B cell (primary cell): ENCODE results near the gene OBP2B. TPM values are rescaled to one million over a fixed set of nuclear protein-coding genes. Genes with fewer than 3 reads are reported as not detected.

Experiments used
- ATAC-seq: fragments of 200-7000 bp; cut with Tn5 transposase; one replicate; pipeline ENCODE4 v1.10.0; 2021; ENCODE audit warnings: low read depth, mild to moderate bottlenecking, moderate number of reproducible peaks, moderate library complexity
- CTCF ChIA-PET: fragments of 350-600 bp; sonication (Branson Sonifier 250); formaldehyde crosslinking; loops from one replicate; lab custom pipeline; 2021; ENCODE audit warnings: antibody characterized with exemption, inconsistent platforms; lab: Charles Lee
- POLR2A ChIA-PET: fragments of 350-600 bp; sonication (Branson Sonifier 250); formaldehyde crosslinking; loops from one replicate; lab custom pipeline; 2021; ENCODE audit warnings: antibody characterized with exemption; lab: Charles Lee
- DNase-seq: peaks from one replicate; pipeline ENCODE4 v3.0.0; 2013
- H2AFZ ChIP-seq: 2 replicates; pipeline ENCODE4 v1.6.1; 2012; ENCODE audit warnings: mild to moderate bottlenecking, low read depth, low read length; ENCODE audit not compliant: insufficient read depth, poor library complexity, severe bottlenecking
- H3K27ac ChIP-seq, 2 donors: 1 replicate in 1 of 2; 2 replicates in 1 of 2; pipeline ENCODE4 v1.5.1; 2012 to 2013; ENCODE audit warnings: low read length in 2 of 2, mild to moderate bottlenecking in 2 of 2, moderate library complexity in 1 of 2
- H3K27me3 ChIP-seq, 4 experiments: fragments of 200-600 bp in 1 of 4; sonication (generic) in 1 of 4; replicated peaks in 1 of 4; 1 replicate in 2 of 4; 2 replicates in 2 of 4; pipeline versions ENCODE4 v1.6.1 to v1.7.0; 2013 to 2016; ENCODE audit warnings: low read length in 3 of 4, mild to moderate bottlenecking in 2 of 4, mixed read lengths in 1 of 4, moderate library complexity in 1 of 4; ENCODE audit not compliant: insufficient read depth in 4 of 4, control insufficient read depth in 3 of 4; ENCODE audit errors: control extremely low read depth in 1 of 4
- H3K36me3 ChIP-seq, 2 experiments: replicated peaks in 1 of 2; 1 replicate in 1 of 2; 2 replicates in 1 of 2; pipeline versions ENCODE4 v1.6.1 to v1.7.1; 2013; ENCODE audit warnings: low read length in 1 of 2; ENCODE audit not compliant: insufficient read depth in 2 of 2, control insufficient read depth in 1 of 2; ENCODE audit errors: control extremely low read depth in 1 of 2, extremely low read depth in 1 of 2
- H3K4me1 ChIP-seq, 2 donors: fragments of 200-600 bp in 1 of 2; sonication (generic) in 1 of 2; 1 replicate in 1 of 2; 2 replicates in 1 of 2; pipeline versions ENCODE4 v1.5.1 to v1.6.1; 2013 to 2017; ENCODE audit warnings: low read length in 2 of 2; ENCODE audit not compliant: control insufficient read depth in 2 of 2, insufficient read depth in 2 of 2
- H3K4me2 ChIP-seq: replicated peaks from 2 replicates; pipeline ENCODE3; 2012; ENCODE audit warnings: mild to moderate bottlenecking, low read depth, low read length; ENCODE audit not compliant: poor library complexity, severe bottlenecking
- H3K4me3 ChIP-seq, 5 experiments: fragments of 200-600 bp in 1 of 5; sonication (generic) in 1 of 5; 1 replicate in 3 of 5; 2 replicates in 2 of 5; pipeline versions ENCODE4 v1.5.1 to v1.7.0; 2011 to 2016; ENCODE audit warnings: low read length in 4 of 5, mild to moderate bottlenecking in 4 of 5, low read depth in 2 of 5, control low read depth in 1 of 5, moderate library complexity in 1 of 5; ENCODE audit not compliant: insufficient read depth in 1 of 5; ENCODE audit errors: control extremely low read depth in 1 of 5, extremely low read depth in 1 of 5
- H3K79me2 ChIP-seq: fragments of 200-600 bp; sonication (generic); one replicate; pipeline ENCODE4 v1.6.0; 2016; ENCODE audit warnings: low read length; ENCODE audit not compliant: control insufficient read depth, insufficient read depth
- H3K9ac ChIP-seq: fragments of 200-600 bp; sonication (generic); 2 replicates; pipeline ENCODE4 v1.6.1; 2017; ENCODE audit warnings: mild to moderate bottlenecking, low read length, moderate library complexity
- H3K9me3 ChIP-seq, 3 donors: one replicate each; pipeline versions ENCODE4 v1.6.1 to v1.7.1; 2013; ENCODE audit warnings: low read length in 2 of 3; ENCODE audit not compliant: control insufficient read depth in 2 of 3, insufficient read depth in 1 of 3; ENCODE audit errors: control extremely low read depth in 1 of 3
- H4K20me1 ChIP-seq: 2 replicates; pipeline ENCODE4 v1.6.0; 2012; ENCODE audit warnings: mild to moderate bottlenecking, low read length; ENCODE audit not compliant: insufficient read depth, control insufficient read depth, poor library complexity, severe bottlenecking
- H3K27ac Mint-ChIP-seq: one replicate; pipeline ENCODE4 v1.8.0; 2021; ENCODE audit warnings: mixed read lengths
- H3K27me3 Mint-ChIP-seq: one replicate; pipeline ENCODE4 v1.8.0; 2021; ENCODE audit warnings: mixed read lengths
- H3K4me1 Mint-ChIP-seq: one replicate; pipeline ENCODE4 v1.8.0; 2021; ENCODE audit warnings: mixed read lengths
- H3K4me3 Mint-ChIP-seq: one replicate; pipeline ENCODE4 v1.8.0; 2021; ENCODE audit warnings: mixed read lengths
- H3K9me3 Mint-ChIP-seq: one replicate; pipeline ENCODE4 v1.8.0; 2022; ENCODE audit warnings: mixed read lengths; ENCODE audit not compliant: insufficient read depth
- EZH2 ChIP-seq: IDR thresholded peaks from 2 replicates; pipeline ENCODE4 v1.6.1; 2012; ENCODE audit warnings: borderline replicate concordance, low read depth, mild to moderate bottlenecking, moderate library complexity, low read length; ENCODE audit not compliant: insufficient read depth, poor library complexity, severe bottlenecking
- WGBS: methylation state at CpG from one replicate; pipeline ENCODE4 v1.1.5; 2013; ENCODE audit warnings: missing lambda C conversion rate; ENCODE audit not compliant: insufficient coverage; 5-methylcytosine and 5-hydroxymethylcytosine counted together
- intact Hi-C: fragments of 100-400 bp; cut with micrococcal nuclease; formaldehyde crosslinking; loops from one replicate; pipeline ENCODE4 v1.10.0; 2022
- polyA plus RNA-seq: library from polyadenylated mRNA; depleted of rRNA; stranded (reverse); fragments of >200 nt; gene quantifications from 2 replicates; pipeline ENCODE4 v1.2.3, GENCODE V29; 2012
- total RNA-seq, 2 donors: library from RNA; stranded (reverse); fragments of 120-200 nt in 1 of 2; gene quantifications; 1 replicate in 1 of 2; 2 replicates in 1 of 2; pipeline versions ENCODE4 v1.2.3 to v1.2.4, GENCODE V29; 2013 to 2022
- TF ChIP-seq, protein P1 (sequence below): fragments of 200-600 bp; IDR thresholded peaks from one replicate; pipeline ENCODE4 v1.8.0; 2022; ENCODE audit warnings: antibody characterized with exemption, mild to moderate bottlenecking

The OBP2B gene
- total and polyA plus RNA-seq, 2 donors (not counting 1 experiment from before 2014, with no cell fraction given), result not detected

DNA sequence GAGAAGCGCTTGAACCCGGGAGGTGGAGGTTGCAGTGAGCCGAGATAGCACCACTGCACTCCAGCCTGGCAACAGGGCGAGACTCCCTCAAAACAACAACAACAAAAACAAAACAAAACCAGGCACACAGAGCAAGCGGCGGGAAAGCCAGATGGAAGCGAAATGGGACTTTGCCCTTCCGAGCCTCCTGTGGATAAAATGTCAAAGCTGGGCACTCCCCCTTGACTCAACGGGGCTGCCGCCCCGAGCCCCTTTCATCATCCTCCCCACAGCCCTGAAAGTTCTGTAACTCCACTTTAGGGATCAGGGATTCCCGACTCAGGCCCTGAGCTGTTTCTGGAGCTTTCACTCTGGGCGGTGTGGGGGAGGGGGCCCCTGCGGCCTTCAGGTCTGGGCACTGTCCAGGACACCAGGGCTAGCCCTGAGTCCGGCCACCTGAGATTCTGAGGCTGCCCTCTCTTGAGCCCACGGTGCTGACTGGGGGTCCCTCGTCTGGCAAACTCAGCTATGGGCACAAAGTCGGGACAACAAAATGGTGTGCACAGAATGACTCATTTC, 30.6 kb upstream of the OBP2B start:
- Histone ChIP-seq H3K79me2 (no peaks in the 10 kb centered on the region), H3K4me1 (peaks cover 9 to 10% of the 10 kb centered on the region in 2 donors), H2AFZ (no peak overlapping the region), H3K4me3 (no peak overlapping the region), H3K27ac (no peak overlapping the region), H3K9ac (no peak overlapping the region), H3K36me3 (no peaks in the 10 kb centered on the region), H4K20me1 (no peaks in the 10 kb centered on the region), H3K4me2 (peak overlapping the region; percentile 65), H3K9me3 (peaks cover 0 to 20% (median 0%) of the 10 kb centered on the region in 3 donors), H3K27me3 (peaks cover 0 to 30% (median 3%) of the 10 kb centered on the region in 4 experiments)
- peaks cover 13% of the 10 kb centered on the region for H3K4me1 Mint-ChIP-seq
- intact Hi-C loops, result no loop called here
- POLR2A ChIA-PET, result no interaction called here
- no peak overlapping the region for H3K27ac Mint-ChIP-seq
- peaks cover 31% of the 10 kb centered on the region for H3K27me3 Mint-ChIP-seq
- 95% methylated on average over 12 of the region's 18 CpGs for WGBS
- H3K9me3 Mint-ChIP-seq, result no peaks in the 10 kb centered on the region
- TF ChIP-seq EZH2, result no peak
- TF ChIP-seq, protein P1, sequence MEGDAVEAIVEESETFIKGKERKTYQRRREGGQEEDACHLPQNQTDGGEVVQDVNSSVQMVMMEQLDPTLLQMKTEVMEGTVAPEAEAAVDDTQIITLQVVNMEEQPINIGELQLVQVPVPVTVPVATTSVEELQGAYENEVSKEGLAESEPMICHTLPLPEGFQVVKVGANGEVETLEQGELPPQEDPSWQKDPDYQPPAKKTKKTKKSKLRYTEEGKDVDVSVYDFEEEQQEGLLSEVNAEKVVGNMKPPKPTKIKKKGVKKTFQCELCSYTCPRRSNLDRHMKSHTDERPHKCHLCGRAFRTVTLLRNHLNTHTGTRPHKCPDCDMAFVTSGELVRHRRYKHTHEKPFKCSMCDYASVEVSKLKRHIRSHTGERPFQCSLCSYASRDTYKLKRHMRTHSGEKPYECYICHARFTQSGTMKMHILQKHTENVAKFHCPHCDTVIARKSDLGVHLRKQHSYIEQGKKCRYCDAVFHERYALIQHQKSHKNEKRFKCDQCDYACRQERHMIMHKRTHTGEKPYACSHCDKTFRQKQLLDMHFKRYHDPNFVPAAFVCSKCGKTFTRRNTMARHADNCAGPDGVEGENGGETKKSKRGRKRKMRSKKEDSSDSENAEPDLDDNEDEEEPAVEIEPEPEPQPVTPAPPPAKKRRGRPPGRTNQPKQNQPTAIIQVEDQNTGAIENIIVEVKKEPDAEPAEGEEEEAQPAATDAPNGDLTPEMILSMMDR, result no peak
- no peak overlapping the region for H3K4me3 Mint-ChIP-seq
- no peak for ATAC-seq
- DNase-seq, result no peak
- CTCF ChIA-PET, result interaction anchor here (0.9 kb wide), 1 partner anchor 165 kb away, joined by 3 read pairs; no protein-coding TSS in a partner anchor

- ChIA-PET POLR2A (no interaction called here), CTCF (interaction anchor here (0.9 kb wide), 2 partner anchors 53 to 165 kb away, joined by 3 to 4 read pairs; no protein-coding TSS in a partner anchor)
- H3K4me3 Mint-ChIP-seq, result peak overlapping the region; percentile 49
- peaks cover 9 to 10% of the 10 kb centered on the region in 2 donors for H3K4me1 ChIP-seq
- no peaks in the 10 kb centered on the region for H3K36me3 ChIP-seq
- H3K27me3 Mint-ChIP-seq, result peaks cover 31% of the 10 kb centered on the region
- peak; percentile 47 for ATAC-seq
- WGBS, result 8% methylated on average over 22 of the region's 26 CpGs
- TF ChIP-seq EZH2, result no peak
- TF ChIP-seq, protein P1, result peak; percentile 70
- H3K4me1 Mint-ChIP-seq, result peaks cover 13% of the 10 kb centered on the region
- H3K79me2 ChIP-seq, result no peaks in the 10 kb centered on the region
- H3K27ac ChIP-seq, result no peak overlapping the region
- peak; percentile 62 for DNase-seq
- intact Hi-C loops, result no loop called here
- no peak overlapping the region for H3K27ac Mint-ChIP-seq
- H3K9me3 Mint-ChIP-seq, result no peaks in the 10 kb centered on the region
- H3K4me2 ChIP-seq, result peak overlapping the region; percentile 65
- peak overlapping the region; percentile 31 for H3K9ac ChIP-seq
- H3K4me3 ChIP-seq, result peak overlapping the region in 3 of 5 experiments; percentile 19 to 28 (median 25)
- H2AFZ ChIP-seq, result peak overlapping the region; percentile 60
- peaks cover 0 to 20% (median 0%) of the 10 kb centered on the region in 3 donors for H3K9me3 ChIP-seq
- peaks cover 0 to 30% (median 3%) of the 10 kb centered on the region in 4 experiments for H3K27me3 ChIP-seq
- H4K20me1 ChIP-seq, result no peaks in the 10 kb centered on the region
Observed at GRCh38 chr9:133238851-133239532, 29.9 kb upstream of the OBP2B start.
